GM06990 (cell line): ENCODE measurements around the gene MLN.

ENCODE experiments used
- DNase-seq: peaks from one replicate; pipeline ENCODE4 v3.0.0-alpha.2; 2011; ENCODE audit not compliant: insufficient read length; ENCODE audit errors: extremely low read depth
- H3K27me3 ChIP-seq: replicated peaks from 2 replicates; pipeline ENCODE4 v1.6.0; 2011; ENCODE audit warnings: low read length; ENCODE audit not compliant: control insufficient read depth, insufficient read depth
- H3K36me3 ChIP-seq: 2 replicates; pipeline ENCODE4 v1.5.1; 2011; ENCODE audit warnings: low read length; ENCODE audit not compliant: control insufficient read depth, insufficient read depth
- H3K4me3 ChIP-seq: replicated peaks from 2 replicates; pipeline ENCODE4 v1.5.1; 2011; ENCODE audit warnings: low read depth, mild to moderate bottlenecking, control low read depth, low read length
- TF ChIP-seq, protein P1 (sequence below): IDR thresholded peaks from 2 replicates; pipeline ENCODE4 v1.5.1; 2011; ENCODE audit warnings: low read length, control low read depth, mild to moderate bottlenecking, inconsistent platforms; ENCODE audit not compliant: insufficient read depth, poor library complexity, severe bottlenecking

The MLN gene

DNA sequence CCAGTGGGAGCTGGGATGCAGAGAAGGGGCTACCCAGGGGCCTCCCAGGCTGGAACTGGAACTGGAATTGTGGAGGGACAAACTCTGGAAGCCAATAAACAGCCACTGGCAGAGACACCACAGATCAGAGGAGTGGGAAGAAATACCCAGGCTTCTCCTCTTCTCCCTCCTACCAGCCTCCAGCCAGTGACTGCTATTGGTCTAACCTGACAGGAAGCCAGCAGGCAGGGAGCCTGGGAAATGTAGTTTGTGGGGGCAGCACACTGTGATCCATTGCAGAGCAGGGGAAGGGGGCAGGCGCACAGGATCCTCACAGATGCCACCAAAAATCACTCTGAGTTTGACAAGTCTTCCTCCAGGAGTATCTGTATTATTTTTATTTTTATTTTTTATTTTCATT, 12.1 kb upstream of the MLN start:
- Histone ChIP-seq H3K36me3 (no peaks in the 10 kb centered on the region), H3K27me3 (no peaks in the 10 kb centered on the region; the same call in 1 of the 2 replicates), H3K4me3 (no peak overlapping the region)
- no peak for DNase-seq
- TF ChIP-seq, protein P1, sequence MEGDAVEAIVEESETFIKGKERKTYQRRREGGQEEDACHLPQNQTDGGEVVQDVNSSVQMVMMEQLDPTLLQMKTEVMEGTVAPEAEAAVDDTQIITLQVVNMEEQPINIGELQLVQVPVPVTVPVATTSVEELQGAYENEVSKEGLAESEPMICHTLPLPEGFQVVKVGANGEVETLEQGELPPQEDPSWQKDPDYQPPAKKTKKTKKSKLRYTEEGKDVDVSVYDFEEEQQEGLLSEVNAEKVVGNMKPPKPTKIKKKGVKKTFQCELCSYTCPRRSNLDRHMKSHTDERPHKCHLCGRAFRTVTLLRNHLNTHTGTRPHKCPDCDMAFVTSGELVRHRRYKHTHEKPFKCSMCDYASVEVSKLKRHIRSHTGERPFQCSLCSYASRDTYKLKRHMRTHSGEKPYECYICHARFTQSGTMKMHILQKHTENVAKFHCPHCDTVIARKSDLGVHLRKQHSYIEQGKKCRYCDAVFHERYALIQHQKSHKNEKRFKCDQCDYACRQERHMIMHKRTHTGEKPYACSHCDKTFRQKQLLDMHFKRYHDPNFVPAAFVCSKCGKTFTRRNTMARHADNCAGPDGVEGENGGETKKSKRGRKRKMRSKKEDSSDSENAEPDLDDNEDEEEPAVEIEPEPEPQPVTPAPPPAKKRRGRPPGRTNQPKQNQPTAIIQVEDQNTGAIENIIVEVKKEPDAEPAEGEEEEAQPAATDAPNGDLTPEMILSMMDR, result no peak

DNA sequence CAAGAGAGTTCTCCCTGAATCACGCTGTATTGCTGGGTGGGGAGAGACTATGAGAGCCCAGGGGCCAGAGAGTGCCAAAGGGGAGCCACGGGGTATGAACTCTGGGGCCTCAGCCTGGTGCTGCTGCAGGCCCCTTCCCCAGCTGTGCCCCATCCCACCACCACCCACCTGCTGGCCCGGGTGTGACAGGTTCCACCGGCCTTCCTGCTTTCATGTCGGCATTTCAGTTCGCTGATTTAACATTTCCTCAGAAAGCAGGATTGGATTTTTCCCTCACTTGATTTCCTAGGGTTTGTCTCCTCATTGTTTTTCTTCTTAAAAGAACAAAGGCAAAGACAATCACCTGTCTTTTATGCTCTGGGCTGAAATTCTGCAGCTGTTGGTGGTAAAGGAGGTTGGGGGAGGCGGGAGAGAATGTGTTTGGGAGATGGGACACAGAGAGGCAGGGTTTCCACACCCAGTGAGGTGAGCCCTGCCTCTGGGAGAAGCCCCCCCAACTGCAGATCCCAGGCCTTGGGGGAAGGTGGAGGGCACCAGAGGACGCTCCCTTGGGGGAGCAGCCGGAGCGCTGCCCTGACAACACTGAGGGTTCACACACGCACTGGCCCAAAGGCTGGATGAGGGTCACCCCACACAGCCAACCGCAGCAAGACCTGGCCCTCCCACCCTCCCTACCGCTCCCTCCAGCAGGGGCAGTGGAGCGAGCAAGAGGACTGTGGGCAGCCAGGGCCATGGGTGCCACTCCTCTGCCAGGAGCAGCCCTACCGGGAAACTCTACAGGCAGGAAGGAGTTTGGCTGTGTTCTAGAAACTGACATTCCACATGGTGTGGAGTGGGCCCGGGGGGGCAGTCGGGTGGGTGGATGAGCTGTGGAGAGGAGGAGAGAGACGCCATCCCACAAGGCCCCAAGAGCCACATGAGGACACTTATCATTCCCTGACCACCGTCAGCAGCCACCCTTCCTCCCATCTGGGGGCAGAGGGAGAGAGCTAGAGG, 10.5 kb upstream of the MLN start:
- Histone ChIP-seq H3K27me3 (no peaks in the 10 kb centered on the region; the same call in 1 of the 2 replicates), H3K4me3 (no peak overlapping the region), H3K36me3 (no peaks in the 10 kb centered on the region)
- no peak for DNase-seq
- TF ChIP-seq, protein P1, result no peak

DNA sequence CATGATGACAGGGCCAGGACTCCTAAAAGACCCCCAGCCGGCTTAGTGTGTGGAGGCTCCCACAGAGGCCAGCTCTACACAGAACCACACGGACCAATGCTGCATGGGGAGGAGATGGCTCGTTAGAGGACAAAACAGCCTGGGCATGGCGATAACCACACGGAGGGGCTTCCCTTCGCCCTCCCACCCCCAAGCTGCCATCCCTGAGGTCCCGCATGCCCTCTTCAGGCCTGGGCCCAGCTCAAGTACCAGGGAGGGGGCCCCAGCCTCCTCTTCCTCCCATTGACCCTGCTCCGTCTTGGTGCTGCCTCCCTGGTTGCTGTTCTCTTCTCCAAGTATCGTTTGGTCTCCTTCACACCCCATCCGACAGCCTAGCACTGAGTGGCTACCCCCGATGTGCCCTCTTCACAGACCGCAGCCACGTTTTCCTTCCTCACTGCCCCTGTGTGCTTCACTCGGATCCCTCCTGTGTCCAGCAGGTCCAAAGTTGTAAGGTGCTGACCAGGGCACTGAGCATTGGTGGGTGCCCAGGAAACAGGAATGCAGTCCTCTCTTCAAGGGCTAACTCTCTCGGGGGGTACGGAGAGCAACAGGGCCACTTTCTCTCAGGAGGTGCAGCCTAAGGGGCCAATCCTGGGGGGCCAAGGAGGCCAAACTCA, 9.6 kb upstream of the MLN start:
- no peaks in the 10 kb centered on the region for H3K36me3 ChIP-seq
- no peak overlapping the region for H3K4me3 ChIP-seq
- TF ChIP-seq, protein P1, result no peak
- DNase-seq, result no peak
- no peaks in the 10 kb centered on the region; the same call in 1 of the 2 replicates for H3K27me3 ChIP-seq

DNA sequence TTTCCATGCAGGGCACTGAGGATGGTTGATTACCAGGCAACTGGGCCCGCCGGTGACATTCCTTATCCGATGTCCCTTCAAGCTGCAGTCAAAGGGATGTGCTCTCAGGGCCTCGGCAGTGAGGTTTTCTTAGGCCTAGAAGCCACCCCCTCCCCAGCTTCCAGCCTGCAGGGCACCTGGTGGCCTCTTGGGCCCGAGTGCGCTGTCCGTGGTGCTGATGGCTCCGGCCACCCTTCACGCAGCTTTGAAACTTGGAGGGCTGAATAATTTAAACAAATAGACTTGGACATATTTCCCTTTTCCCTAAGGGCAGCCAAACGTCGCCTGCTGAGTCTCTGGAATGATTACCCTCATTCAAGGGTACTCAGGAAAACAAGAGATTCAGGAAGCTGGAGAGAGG, 8.9 kb upstream of the MLN start:
- Histone ChIP-seq H3K27me3 (no peaks in the 10 kb centered on the region; the same call in 1 of the 2 replicates), H3K4me3 (no peak overlapping the region), H3K36me3 (no peaks in the 10 kb centered on the region)
- TF ChIP-seq, protein P1, result peak; percentile 6
- peak; percentile 34 for DNase-seq

DNA sequence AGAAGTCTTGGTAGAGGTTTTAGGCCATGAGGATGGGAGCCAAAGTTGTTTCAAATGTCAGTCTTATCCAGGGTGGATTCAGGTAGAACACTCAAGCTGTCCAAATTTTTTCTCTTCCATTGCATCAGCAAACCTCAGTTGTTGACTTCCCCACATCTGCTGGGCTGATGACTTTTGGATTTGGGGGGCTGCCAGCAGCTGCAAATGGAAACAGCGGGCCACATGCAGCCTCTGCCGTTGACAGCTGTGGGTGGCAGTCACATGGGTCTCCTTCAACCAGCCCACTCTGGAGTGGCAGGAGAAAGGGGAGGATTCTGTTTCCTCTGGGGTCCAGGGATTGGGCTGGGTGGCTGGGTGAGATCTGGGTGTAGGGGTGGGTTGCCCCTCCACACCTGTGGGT, 5.8 kb upstream of the MLN start:
- TF ChIP-seq, protein P1, result no peak
- no peak for DNase-seq
- H3K4me3 ChIP-seq, result no peak overlapping the region
- H3K27me3 ChIP-seq, result no peaks in the 10 kb centered on the region
- H3K36me3 ChIP-seq, result no peaks in the 10 kb centered on the region
